Testis (tissue), 2 donors: ENCODE data around the gene F2RL1.
"Not testable (repeated sequence)": the region's sequence is repeated elsewhere in the genome, so short reads cannot be mapped to it uniquely, and the experiment has no call there.

Experiments
- POLR2A ChIP-seq: fragments of 450-650 bp; IDR thresholded peaks from one replicate; pipeline ENCODE4 v1.6.1; 2017; ENCODE audit warnings: antibody characterized with exemption, mild to moderate bottlenecking, moderate library complexity
- TF ChIP-seq, protein P1 (sequence below), 3 experiments: fragments of 450-650 bp in 2 of 3; fragments of 200-600 bp in 1 of 3; sonication (generic) in 1 of 3; IDR thresholded peaks; one replicate each; pipeline ENCODE4 v1.5.1; 2016 to 2019; ENCODE audit warnings: antibody characterized with exemption in 3 of 3, mild to moderate bottlenecking in 2 of 3, moderate library complexity in 1 of 3

GRCh38 chr5:76780616-76781015 lies 38.2 kb upstream of the F2RL1 start:
- TF ChIP-seq, protein P1, sequence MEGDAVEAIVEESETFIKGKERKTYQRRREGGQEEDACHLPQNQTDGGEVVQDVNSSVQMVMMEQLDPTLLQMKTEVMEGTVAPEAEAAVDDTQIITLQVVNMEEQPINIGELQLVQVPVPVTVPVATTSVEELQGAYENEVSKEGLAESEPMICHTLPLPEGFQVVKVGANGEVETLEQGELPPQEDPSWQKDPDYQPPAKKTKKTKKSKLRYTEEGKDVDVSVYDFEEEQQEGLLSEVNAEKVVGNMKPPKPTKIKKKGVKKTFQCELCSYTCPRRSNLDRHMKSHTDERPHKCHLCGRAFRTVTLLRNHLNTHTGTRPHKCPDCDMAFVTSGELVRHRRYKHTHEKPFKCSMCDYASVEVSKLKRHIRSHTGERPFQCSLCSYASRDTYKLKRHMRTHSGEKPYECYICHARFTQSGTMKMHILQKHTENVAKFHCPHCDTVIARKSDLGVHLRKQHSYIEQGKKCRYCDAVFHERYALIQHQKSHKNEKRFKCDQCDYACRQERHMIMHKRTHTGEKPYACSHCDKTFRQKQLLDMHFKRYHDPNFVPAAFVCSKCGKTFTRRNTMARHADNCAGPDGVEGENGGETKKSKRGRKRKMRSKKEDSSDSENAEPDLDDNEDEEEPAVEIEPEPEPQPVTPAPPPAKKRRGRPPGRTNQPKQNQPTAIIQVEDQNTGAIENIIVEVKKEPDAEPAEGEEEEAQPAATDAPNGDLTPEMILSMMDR (IDR thresholded peaks at IDR 0.05), result not testable (repeated sequence)
- TF ChIP-seq POLR2A, result not testable (repeated sequence)
